ENCODE measurements around the gene CAVIN4.

CAVIN4 gene

DNA sequence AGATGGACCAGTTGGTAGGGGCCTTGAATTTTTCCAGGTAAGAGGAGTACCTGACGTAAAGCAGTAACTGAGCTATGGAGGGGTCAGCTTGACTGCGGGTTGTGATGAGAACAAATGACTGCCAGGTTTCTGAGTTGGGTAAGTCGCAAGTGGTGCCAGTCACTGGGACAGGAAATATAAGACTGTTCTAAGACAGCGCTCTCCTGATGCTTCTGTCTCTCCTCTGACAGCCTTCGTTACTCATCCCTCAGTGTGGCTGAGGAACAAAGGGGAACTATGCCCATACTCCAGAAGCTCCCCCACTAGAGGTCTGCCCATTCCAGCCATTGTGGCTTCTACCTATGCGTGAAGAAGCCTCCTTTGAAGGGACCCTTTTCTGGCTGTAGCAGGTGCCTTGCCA, 13.3 kb downstream of the CAVIN4 start:
- DNase-seq, result no peak

DNA sequence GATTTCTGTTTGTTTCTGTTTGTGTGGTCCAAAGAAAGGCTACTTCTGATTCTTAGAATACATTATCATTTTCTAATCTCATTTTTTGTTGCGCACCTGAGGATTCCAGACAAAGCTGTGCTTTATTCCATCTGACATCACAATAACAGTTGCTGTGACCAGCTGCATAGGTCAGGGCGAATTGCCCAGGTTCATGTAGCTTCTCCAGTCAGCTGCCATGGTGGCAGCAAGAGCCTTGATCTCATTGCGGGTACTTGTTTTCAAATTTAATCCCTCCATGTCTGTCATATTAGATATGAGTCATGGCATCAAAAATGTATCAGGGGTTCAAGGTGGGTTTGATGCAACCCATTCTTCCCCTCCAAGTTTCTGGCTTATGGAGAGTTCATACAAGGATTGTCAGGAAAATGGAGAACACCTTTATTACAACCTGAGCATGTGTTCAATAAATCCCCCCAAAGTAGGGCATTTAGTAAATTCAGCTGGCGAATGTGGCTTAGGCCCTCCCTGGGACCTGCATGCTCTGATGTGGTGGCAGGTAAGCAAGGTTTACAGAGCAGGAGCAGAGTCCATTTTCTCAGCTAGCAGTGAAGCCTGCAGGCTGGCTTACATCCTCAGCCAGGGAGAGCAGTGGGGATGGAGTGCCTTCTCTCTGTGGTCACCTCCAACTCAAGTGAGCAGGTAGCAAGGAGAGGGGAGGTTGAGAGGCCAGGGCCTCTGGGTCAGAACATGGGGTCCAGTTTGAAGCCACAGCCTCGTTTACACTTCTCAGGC, 13.9 kb downstream of the CAVIN4 start:
- DNase-seq, result no peak

DNA sequence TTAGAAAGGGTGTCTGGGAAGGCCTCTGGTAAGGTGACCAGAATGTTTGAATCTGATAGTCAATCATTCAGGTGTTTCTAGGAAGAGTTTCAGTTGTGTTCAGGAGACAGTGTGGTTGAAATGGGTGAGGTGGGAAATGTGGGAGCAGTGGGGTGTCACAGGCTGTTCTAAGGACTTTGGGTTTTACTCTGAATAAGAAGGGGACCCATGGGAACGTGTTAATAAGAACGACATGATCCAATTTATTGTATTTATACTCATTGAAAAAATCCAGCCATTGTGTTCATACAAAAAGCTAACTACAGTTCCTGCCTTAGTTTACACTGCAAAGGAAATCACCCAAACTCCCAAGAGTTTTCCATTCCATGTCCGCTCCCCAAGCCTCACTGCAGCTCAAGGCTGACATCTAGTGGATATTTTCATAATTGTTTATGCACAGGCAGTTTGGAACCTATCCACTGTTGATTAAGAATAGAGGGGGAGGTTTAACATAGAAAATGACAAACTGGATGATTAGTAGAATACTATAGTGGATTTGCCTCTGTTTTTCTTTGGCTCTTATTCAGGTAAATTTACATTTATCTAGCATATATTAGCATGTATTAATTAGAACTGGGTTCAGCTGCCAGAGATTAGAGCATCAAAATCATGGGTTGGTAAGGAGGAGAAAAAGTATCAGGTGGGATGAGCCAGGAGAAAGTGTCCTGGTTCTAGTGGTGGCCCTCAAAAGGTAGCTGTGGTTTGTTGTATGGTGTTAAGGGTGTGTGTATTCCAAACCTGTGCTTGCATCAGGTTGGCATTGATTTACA, 17.7 kb downstream of the CAVIN4 start:
- DNase-seq, result peak; percentile 66

DNA sequence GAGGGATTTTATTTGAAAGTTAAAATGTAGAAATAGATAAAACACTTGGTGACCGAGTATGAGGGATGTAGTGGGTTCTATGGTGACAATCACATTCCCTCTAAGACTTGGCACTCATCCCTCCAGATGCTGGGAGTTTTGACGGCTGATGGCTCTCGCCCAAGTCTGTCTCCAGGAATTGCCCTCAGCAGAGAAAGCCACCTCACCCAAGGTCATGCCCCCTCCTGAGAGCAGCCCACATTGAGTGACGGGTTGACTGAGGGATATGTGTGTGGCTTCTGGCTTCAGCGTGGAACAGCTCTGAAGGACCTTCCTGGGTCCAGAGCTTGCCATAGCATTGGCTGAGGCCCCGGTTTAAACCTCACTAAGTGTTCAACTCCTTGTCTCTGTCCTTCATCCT, 19.4 kb downstream of the CAVIN4 start:
- DNase-seq, result no peak

DNA sequence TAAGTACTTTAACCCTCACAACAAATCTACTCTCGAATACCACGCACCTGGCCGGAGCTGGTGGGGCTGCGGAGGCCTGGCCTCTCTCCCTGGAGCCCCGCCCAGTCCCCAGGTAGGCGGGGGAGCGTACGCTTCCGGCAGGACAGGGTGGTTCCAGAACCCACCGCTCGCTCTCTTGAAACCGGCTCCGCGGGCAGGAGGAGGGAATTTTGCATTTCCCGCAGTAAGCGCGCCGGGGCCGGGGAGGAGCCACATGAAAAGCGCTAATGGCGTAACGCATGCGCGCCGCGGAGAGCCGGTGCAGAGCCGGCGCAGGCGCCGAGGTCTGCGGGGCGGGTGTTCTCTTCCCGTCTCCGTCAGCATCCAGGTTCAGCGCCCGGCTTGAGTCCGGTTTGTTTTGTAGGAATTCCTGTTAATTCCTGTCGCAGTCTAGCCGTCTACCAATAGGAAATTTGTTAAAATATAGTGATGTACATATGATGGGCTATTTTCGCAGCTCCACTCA, 20.8 kb downstream of the CAVIN4 start:
- peak; percentile 72 for DNase-seq

DNA sequence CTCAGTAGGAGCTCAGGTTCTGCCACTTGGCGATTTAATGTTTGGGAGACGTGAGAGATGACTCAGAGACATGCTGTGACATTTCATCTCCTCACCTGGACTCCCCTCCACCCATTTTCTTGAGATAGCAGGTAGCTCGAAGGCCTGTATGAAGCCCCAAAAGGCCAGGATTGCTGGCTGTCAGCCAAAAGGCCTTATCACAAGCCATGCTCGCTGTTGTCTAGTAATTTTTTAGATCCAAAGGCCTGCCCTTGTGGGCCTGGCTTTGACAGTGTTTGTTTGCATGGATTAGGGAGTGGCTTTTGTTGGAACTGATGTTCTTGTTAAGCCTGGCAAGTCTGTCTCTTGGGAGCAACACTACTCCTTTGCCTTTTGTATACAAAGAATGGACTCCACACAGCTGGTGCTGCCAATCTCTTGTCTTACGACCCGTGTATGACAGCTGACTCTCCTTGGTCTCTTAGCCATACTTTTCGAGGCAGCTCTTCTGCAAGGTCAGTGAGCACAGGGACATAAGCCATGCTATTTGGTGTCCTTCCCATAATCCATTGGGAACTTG, 22.7 kb downstream of the CAVIN4 start:
- DNase-seq, result no peak

DNA sequence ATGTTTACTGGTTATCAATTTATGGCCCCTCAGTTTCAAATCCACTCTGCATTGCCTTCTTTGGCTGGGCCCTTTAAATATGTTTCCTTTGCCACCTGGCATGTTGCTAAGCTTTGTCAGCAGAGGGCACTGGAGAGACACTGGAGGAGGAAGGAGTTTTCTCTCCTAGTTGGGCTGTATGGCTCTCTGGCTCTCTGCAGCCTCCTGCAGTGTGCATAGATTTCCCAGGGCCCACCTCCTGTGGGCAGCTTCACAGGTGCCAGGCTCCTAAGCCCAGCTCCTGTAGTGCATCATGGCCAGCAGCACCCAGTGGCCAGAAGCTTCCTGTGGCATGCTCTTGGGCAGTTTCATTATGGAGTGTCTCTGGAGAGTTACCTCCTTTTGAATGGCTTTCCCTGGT, 23.3 kb downstream of the CAVIN4 start:
- DNase-seq, result peak; percentile 51

DNA sequence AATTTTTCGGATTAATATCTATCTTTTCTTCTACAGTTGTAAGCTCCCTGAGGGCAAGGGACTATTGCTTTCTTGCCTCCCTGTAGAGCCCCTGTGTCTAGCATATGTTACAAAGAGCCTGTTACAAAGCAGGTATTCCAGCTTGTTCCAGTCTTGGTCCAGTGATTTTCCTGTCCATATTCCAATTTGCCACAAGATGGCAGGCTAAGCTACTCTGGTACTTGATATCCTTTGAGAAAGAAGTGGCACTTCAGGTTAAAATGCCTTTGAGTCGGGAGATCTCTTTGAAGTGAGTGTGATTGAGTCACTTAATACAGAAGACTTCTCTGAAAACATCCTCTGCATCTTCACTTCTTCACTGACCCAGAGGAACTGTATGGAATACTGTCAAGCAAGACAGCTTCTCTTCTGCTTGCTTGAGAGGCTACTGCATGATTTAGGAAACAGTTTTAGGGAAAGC, 24.5 kb downstream of the CAVIN4 start:
- peak; percentile 46 for DNase-seq

DNA sequence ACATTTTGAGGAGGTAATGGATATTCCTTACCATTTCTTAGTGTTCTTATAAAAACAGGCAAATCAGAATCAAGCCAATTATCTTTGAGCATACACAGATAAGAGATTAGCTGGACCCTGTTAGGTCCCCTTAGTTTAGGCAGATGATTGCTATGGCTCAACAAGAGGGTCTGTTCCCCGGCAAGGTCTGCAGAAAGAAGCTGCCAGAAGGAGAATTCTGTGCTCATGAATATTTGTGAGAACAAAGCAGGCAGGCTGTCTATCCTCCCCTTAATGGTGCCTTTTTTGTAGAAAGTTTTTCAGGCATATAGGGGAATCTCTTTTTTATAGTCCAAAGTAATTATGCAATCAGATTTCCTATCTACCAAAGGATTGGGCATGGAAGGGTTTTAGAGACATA, 27.5 kb downstream of the CAVIN4 start:
- DNase-seq, result no peak

DNA sequence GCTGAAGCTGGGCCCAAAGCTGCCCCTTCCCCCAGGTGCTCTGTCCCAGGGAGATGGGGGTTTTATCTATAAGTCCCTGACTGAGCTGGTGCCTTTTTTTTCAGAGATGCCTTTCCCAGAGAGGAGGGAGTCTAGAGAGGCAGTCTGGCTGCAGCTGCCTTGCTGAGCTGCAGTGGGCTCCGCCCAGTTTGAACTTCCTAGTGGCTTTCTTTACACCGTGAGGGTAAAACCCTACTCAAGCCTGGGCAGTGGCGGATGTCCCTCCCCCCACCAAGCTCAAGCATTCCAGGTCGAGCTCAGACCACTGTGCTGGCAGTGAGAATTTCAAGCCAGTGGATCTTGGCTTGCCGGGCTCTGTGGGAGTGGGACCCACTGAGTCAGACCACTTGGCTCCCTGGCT, 41.3 kb downstream of the CAVIN4 start:
- no peak for DNase-seq

DNA sequence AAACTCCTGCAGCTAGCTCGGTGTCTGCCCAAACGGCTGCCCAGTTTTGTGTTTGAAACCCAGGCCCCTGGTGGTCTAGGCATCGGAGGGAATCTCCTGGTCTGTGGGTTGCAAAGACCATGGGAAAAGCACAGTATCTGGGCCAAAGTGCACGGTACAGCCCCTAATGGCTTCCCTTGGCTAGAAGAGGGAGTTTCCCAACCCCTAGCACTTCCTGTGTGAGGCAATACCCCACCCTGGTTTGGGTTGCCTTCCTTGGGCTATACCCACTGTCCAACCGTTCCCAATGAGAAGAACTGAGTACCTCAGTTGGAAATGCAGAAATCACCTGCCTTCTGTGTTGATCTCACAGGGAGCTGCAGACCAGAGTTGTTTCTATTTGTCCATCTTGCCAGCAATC, 41.8 kb downstream of the CAVIN4 start:
- DNase-seq, result no peak

DNA sequence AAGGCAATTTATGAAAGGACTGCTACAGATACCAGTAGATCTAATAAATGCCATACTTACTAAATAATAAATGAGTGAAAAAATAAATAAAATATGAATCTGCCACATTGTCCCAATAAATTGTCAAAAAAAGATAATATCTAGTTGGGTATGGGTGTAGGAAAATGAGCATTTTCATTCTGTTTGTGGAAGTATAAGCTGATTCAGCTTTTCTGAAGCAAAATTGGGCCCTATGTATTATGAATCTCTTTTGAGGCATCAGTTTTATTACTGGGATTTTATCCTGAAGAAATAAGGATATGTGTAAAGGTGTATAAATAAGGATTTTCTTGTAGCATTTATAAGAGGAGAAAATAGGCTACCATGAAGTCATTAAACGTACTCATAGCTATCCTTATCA, 46.1 kb downstream of the CAVIN4 start:
- DNase-seq, result no peak

DNA sequence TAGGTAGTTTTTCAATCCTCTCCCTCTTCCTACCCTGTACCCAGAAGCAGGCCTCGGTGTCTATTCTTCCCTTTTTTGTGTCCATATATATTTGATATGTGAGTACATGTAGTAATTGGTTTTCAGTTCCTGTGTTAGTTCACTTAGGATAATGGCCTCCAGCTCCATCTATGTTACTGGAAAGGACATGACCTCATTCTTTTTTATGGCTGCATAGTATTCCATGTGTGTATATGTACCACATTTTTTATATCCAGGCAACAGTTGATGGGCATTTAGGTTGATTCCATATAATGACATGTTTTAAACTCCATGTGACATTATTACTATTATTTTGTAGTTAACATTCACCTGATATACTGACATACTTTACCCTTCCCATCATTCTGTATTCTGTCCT, 49.1 kb downstream of the CAVIN4 start:
- DNase-seq, result no peak

DNA sequence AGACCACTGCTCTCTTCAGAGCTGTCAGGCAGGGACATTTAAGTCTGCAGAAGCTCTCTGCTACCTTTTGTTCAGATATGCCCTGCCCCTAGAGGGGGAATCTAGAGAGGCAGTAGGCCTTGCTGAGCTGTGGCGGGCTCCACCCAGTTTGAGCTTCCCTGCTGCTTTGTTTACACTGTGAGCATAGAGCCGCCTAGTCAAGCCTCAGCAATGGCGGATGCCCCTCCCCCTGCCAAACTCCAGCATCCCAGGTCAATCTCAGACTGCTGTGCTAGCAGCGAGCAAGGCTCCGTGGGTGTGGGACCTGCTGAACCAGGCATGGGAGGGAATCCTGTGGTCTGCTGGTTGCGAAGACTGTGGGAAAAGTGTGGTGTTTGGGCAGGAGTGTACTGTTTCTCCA, 59.9 kb downstream of the CAVIN4 start:
- no peak for DNase-seq

All from fibroblast of skin of right quadriceps (primary cell).